LNCaP clone FGC (cell line): ENCODE results near the gene PLPP1.

Experiments used
- DNase-seq: peaks from one replicate; pipeline ENCODE4 v3.0.0-alpha.2; 2011; ENCODE audit warnings: low read depth
- H3K4me3 ChIP-seq: 2 replicates; pipeline ENCODE4 v1.5.1; 2011; ENCODE audit warnings: mild to moderate bottlenecking, low read depth, low read length, control low read depth
- TF ChIP-seq, protein P1 (sequence below): IDR thresholded peaks from 2 replicates; pipeline ENCODE4 v1.5.1; 2012; ENCODE audit warnings: mild to moderate bottlenecking; ENCODE audit not compliant: control insufficient read depth, insufficient read depth; ENCODE audit errors: extremely low read depth

PLPP1 gene

GRCh38 chr5:55407059-55407684 lies 127.6 kb downstream of the PLPP1 start:
- peak; percentile 32 for DNase-seq
- TF ChIP-seq, protein P1, sequence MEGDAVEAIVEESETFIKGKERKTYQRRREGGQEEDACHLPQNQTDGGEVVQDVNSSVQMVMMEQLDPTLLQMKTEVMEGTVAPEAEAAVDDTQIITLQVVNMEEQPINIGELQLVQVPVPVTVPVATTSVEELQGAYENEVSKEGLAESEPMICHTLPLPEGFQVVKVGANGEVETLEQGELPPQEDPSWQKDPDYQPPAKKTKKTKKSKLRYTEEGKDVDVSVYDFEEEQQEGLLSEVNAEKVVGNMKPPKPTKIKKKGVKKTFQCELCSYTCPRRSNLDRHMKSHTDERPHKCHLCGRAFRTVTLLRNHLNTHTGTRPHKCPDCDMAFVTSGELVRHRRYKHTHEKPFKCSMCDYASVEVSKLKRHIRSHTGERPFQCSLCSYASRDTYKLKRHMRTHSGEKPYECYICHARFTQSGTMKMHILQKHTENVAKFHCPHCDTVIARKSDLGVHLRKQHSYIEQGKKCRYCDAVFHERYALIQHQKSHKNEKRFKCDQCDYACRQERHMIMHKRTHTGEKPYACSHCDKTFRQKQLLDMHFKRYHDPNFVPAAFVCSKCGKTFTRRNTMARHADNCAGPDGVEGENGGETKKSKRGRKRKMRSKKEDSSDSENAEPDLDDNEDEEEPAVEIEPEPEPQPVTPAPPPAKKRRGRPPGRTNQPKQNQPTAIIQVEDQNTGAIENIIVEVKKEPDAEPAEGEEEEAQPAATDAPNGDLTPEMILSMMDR = peak; percentile 80
- H3K4me3 ChIP-seq = no peak overlapping the region

GRCh38 chr5:55406292-55406691 lies 128.5 kb downstream of the PLPP1 start:
- TF ChIP-seq, protein P1 = no peak
- no peak overlapping the region for H3K4me3 ChIP-seq
- no peak for DNase-seq

DNA sequence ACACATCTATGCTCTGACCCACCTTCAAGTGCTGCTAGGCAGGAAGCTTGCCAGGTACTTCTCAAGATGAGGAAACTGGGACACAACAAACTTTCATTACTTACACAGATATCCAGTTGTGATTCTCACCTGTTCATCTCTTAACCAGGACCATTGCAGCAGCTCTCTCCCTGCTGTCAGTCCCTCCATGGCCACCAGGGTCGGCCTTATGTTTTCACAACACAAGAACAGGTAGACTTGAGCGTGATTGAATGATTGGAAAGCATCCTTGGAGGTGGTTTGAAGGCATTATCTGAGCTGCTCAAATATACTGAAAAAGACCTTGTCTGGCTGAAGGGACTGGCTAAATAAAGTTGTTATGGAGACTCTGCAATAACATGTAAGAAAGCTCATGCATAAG lies 132.6 kb downstream of the PLPP1 start:
- TF ChIP-seq, protein P1 = no peak
- no peak for DNase-seq
- no peak overlapping the region for H3K4me3 ChIP-seq

DNA sequence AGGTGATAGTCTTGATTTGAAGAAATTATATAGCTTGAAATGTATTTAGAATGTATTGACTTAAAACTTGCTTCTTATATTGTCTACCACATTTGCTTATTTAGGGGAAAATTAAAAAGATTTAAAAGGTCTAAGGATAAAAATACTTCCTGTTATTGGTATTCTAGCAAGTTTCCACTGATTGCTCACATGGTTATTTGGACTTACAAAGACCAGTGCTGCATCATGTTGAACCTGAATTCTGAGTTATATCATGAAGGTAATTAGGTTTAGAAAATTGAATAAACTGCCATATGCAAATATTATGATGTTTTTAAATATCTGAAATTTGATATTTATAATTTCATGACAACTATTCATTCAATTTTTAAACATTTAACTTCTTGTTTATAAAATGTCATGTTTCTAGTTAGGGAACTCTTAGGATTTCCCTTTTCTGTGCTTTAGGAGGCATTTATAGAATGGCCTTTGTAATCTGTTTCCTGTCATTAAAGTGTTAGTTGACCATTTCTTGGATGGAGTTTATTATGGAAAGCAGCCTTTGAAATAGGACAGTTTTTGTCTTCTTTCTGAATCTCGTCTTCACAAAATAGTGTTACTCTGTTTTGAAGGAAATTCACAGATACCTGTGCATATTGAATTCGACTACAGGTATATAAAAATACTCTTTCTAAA lies 141.1 kb downstream of the PLPP1 start:
- H3K4me3 ChIP-seq = no peak overlapping the region
- TF ChIP-seq, protein P1 = no peak
- no peak for DNase-seq

GRCh38 chr5:55392669-55393068 lies 142.1 kb downstream of the PLPP1 start:
- DNase-seq = no peak
- TF ChIP-seq, protein P1 = no peak
- no peak overlapping the region for H3K4me3 ChIP-seq

GRCh38 chr5:55391707-55392106 lies 143.1 kb downstream of the PLPP1 start:
- no peak for DNase-seq
- no peak overlapping the region for H3K4me3 ChIP-seq
- TF ChIP-seq, protein P1 = no peak
